ENCODE results near the gene ATRX. TPM values are rescaled to one million over a fixed set of nuclear protein-coding genes. Genes with fewer than 3 reads are reported as not detected.

The ATRX gene
- total and polyA plus RNA-seq, 2 donors (not counting 3 experiments of a cell fraction or from before 2014, with no cell fraction given): 23.5 to 101 TPM

DNA sequence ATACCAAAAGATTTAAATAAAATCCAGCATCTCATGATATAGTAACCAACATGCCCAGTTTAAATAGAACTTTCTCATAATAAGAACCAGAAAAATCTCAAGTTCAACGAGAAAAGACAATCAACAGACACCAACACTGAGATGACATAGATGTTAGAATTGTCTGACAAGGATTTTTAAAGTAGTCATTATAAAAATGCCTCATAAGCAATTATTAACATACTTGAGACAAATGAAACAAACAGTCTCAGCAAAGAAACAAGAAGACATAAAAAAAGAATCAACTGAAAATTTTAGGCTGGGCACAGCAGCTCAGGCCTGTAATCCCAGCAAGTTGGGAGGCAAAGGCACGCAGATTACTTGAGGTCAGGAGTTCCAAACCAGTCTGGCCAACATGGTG is 220.7 kb downstream of the ATRX start:
- FAIRE-seq: no peak
- intact Hi-C loops (cut with micrococcal nuclease): no loop called here
- Histone ChIP-seq H2AFZ (ENCODE audit: low read depth, low read length) (no peak overlapping the region), H3K4me2 (ENCODE audit: insufficient read depth, low read length) (no peak overlapping the region), H4K20me1 (replicated peaks; ENCODE audit: control insufficient read depth, extremely low read depth, insufficient read depth, low read length) (no peaks in the 10 kb centered on the region), H3K4me3 (replicated peaks in 1 of 3; ENCODE audit: insufficient read depth in 1 of 3, low read depth in 1 of 3, low read length in 3 of 3) (no peak overlapping the region), H3K9ac (replicated peaks; ENCODE audit: extremely low read depth, insufficient read depth, low read length) (no peak overlapping the region), H3K9me3 (replicated peaks; ENCODE audit: control insufficient read depth, insufficient read depth, low read length) (no peaks in the 10 kb centered on the region), H3K27ac (ENCODE audit: insufficient read depth, low read depth, low read length) (no peak overlapping the region), H3K79me2 (ENCODE audit: control insufficient read depth, insufficient read depth, low read length) (no peaks in the 10 kb centered on the region), H3K36me3 (ENCODE audit: control insufficient read depth in 2 of 2, extremely low read depth in 1 of 2, insufficient read depth in 2 of 2, low read length in 2 of 2) (no peaks in the 10 kb centered on the region), H3K4me1 (ENCODE audit: control insufficient read depth, extremely low read depth, insufficient read depth, low read length) (no peaks in the 10 kb centered on the region), H3K27me3 (ENCODE audit: control insufficient read depth in 2 of 2, insufficient read depth in 2 of 2, low read length in 2 of 2) (no peaks in the 10 kb centered on the region), H3K9me1 (replicated peaks; ENCODE audit: control insufficient read depth, extremely low read depth, insufficient read depth, low read length) (no peaks in the 10 kb centered on the region)
- no peak for TF ChIP-seq MYC (IDR thresholded peaks at IDR 0.05; ENCODE audit: low read depth, low read length)
- TF ChIP-seq EZH2 (IDR thresholded peaks at IDR 0.05; ENCODE audit: borderline replicate concordance, low read depth, low read length, severe bottlenecking): no peak
- no peak for TF ChIP-seq GATA2 (IDR thresholded peaks at IDR 0.05; ENCODE audit: insufficient read depth, insufficient read length, low read depth, low read length)
- TF ChIP-seq POLR2A (IDR thresholded peaks at IDR 0.05; ENCODE audit: low read depth, low read length): no peak
- TF ChIP-seq CTCF (IDR thresholded peaks at IDR 0.05; ENCODE audit: extremely low read depth in 1 of 2, insufficient read depth in 1 of 2, low read depth in 1 of 2, low read length in 2 of 2): no peak
- no peak for TF ChIP-seq FOS (IDR thresholded peaks at IDR 0.05; ENCODE audit: borderline replicate concordance, insufficient read depth, low read length)
- no peak for TF ChIP-seq POLR2AphosphoS5 (IDR thresholded peaks at IDR 0.05; ENCODE audit: insufficient read depth, low read depth, low read length)
- no peak for TF ChIP-seq JUN (IDR thresholded peaks at IDR 0.05; ENCODE audit: borderline replicate concordance, insufficient read depth, insufficient read length, low read depth)
- no peak for TF ChIP-seq MAX (IDR thresholded peaks at IDR 0.05; ENCODE audit: insufficient read depth, insufficient read length)
- CTCF ChIA-PET: no interaction called here
- dilution Hi-C loops (cut with MboI; ENCODE audit: extremely low pct_ligation_motif_present, low sequenced_read_pairs): no loop called here
- no TSS peak for BruUV-seq (replicated peaks)
- POLR2A ChIA-PET: no interaction called here
- DNase-seq (ENCODE audit: low read depth, low spot score): no peak
